IMR-90 (cell line): ENCODE measurements around the gene CMSS1. TPM values are rescaled to one million over a fixed set of nuclear protein-coding genes. Genes with fewer than 3 reads are reported as not detected.

Source experiments
- ATAC-seq: fragments of 200-7000 bp; cut with Tn5 transposase; 2 replicates; pipeline ENCODE4 v1.9.1; 2020; ENCODE audit warnings: low read depth, mild to moderate bottlenecking, moderate library complexity
- BruUV-seq: library from RNA; stranded (reverse); fragments of 400-500 nt; replicated peaks from 2 replicates; lab custom pipeline; 2021; lab: Mats Ljungman, UMichigan
- CTCF ChIA-PET: fragments of 300-600 bp; formaldehyde crosslinking; extraction: SDS; loops from one replicate; lab custom pipeline; 2021; ENCODE audit warnings: antibody characterized with exemption; lab: Yijun Ruan, JAX
- POLR2A ChIA-PET: fragments of 300-600 bp; sonication (Branson Sonifier 250); formaldehyde crosslinking; loops from one replicate; lab custom pipeline; 2022; ENCODE audit warnings: antibody characterized with exemption; ENCODE audit not compliant: unreplicated experiment; lab: Charles Lee
- DNase-seq: peaks from one replicate; pipeline ENCODE4 v3.0.0; 2013
- H2AFZ ChIP-seq: replicated peaks from 2 replicates; pipeline ENCODE3; 2013; ENCODE audit warnings: low read length, mild to moderate bottlenecking; ENCODE audit not compliant: poor library complexity
- H2AK5ac ChIP-seq: 2 replicates; pipeline ENCODE4 v1.6.1; 2013; ENCODE audit warnings: low read depth, low read length, inconsistent platforms
- H2AK9ac ChIP-seq: replicated peaks from 2 replicates; pipeline ENCODE3; 2013; ENCODE audit warnings: mild to moderate bottlenecking, low read depth, low read length, moderate library complexity; ENCODE audit not compliant: poor library complexity
- H2BK120ac ChIP-seq: 2 replicates; pipeline ENCODE4 v1.6.1; 2013; ENCODE audit warnings: low read depth, low read length, inconsistent platforms
- H2BK15ac ChIP-seq: 3 replicates; pipeline ENCODE4 v1.6.1; 2013; ENCODE audit warnings: low read depth, low read length, inconsistent platforms
- H2BK20ac ChIP-seq: 2 replicates; pipeline ENCODE4 v1.6.1; 2013; ENCODE audit warnings: low read depth, mild to moderate bottlenecking, inconsistent platforms, low read length, moderate library complexity
- H2BK5ac ChIP-seq: 2 replicates; pipeline ENCODE4 v1.6.1; 2013; ENCODE audit warnings: mild to moderate bottlenecking, low read depth, low read length, inconsistent platforms; ENCODE audit not compliant: poor library complexity, severe bottlenecking
- H3K14ac ChIP-seq: replicated peaks from 2 replicates; pipeline ENCODE4 v1.6.1; 2013; ENCODE audit warnings: low read depth, low read length, inconsistent platforms
- H3K18ac ChIP-seq: 2 replicates; pipeline ENCODE4 v1.6.1; 2013; ENCODE audit warnings: low read depth, low read length, control low read depth
- H3K23ac ChIP-seq: 2 replicates; pipeline ENCODE4 v1.6.1; 2013; ENCODE audit warnings: low read depth, low read length, inconsistent platforms
- H3K27ac ChIP-seq: 2 replicates; pipeline ENCODE4 v1.5.1; 2013; ENCODE audit warnings: mild to moderate bottlenecking, control low read depth, low read length; ENCODE audit not compliant: insufficient read depth
- H3K27me3 ChIP-seq: 2 replicates; pipeline ENCODE4 v1.6.1; 2013; ENCODE audit warnings: low read length; ENCODE audit not compliant: control insufficient read depth, insufficient read depth
- H3K36me3 ChIP-seq: 2 replicates; pipeline ENCODE4 v1.6.1; 2013; ENCODE audit warnings: low read length, mixed read lengths; ENCODE audit not compliant: control insufficient read depth, insufficient read depth
- H3K4ac ChIP-seq: 2 replicates; pipeline ENCODE4 v1.6.1; 2013; ENCODE audit warnings: low read depth, low read length, inconsistent platforms
- H3K4me1 ChIP-seq: 2 replicates; pipeline ENCODE4 v1.6.1; 2013; ENCODE audit warnings: low read length, mixed read lengths; ENCODE audit not compliant: control insufficient read depth, insufficient read depth
- H3K4me2 ChIP-seq: 2 replicates; pipeline ENCODE4 v1.6.1; 2013; ENCODE audit warnings: low read depth, mild to moderate bottlenecking, control low read depth, low read length, moderate library complexity
- H3K4me3 ChIP-seq: 2 replicates; pipeline ENCODE4 v1.5.1; 2013; ENCODE audit warnings: low read depth, mild to moderate bottlenecking, control low read depth, low read length, moderate library complexity; ENCODE audit not compliant: insufficient read depth
- H3K56ac ChIP-seq: 2 replicates; pipeline ENCODE4 v1.6.1; 2013; ENCODE audit warnings: low read length, inconsistent platforms; ENCODE audit not compliant: insufficient read depth; ENCODE audit errors: extremely low read depth
- H3K79me1 ChIP-seq, 2 experiments: 2 replicates each; pipeline ENCODE4 v1.6.1; 2013; ENCODE audit warnings: low read length in 2 of 2, inconsistent platforms in 1 of 2, low read depth in 1 of 2
- H3K9ac ChIP-seq: 2 replicates; pipeline ENCODE4 v1.6.1; 2013; ENCODE audit warnings: low read depth, low read length, control low read depth
- H3K9me1 ChIP-seq: 2 replicates; pipeline ENCODE4 v1.6.1; 2013; ENCODE audit warnings: low read length, inconsistent platforms; ENCODE audit not compliant: insufficient read depth
- H3K9me3 ChIP-seq: 2 replicates; pipeline ENCODE4 v1.6.1; 2013; ENCODE audit warnings: low read length; ENCODE audit not compliant: control insufficient read depth, insufficient read depth
- H4K20me1 ChIP-seq: 2 replicates; pipeline ENCODE4 v1.6.1; 2013; ENCODE audit warnings: low read length, inconsistent platforms; ENCODE audit not compliant: insufficient read depth
- H4K5ac ChIP-seq: 2 replicates; pipeline ENCODE4 v1.6.1; 2013; ENCODE audit warnings: mild to moderate bottlenecking, low read depth, low read length, control low read depth
- H4K8ac ChIP-seq, 2 experiments: 2 replicates each; pipeline ENCODE4 v1.6.1; 2013; ENCODE audit warnings: low read depth in 2 of 2, low read length in 2 of 2, control low read depth in 1 of 2, inconsistent platforms in 1 of 2
- H4K91ac ChIP-seq: 2 replicates; pipeline ENCODE4 v1.6.1; 2013; ENCODE audit warnings: low read depth, low read length, inconsistent platforms; ENCODE audit not compliant: insufficient read depth
- BHLHE40 ChIP-seq: fragments of 150-350 bp; IDR thresholded peaks from 2 replicates; pipeline ENCODE4 v1.6.1; 2016; ENCODE audit warnings: mild to moderate bottlenecking, low read depth, low read length
- CTCF ChIP-seq: conservative IDR thresholded peaks from 2 replicates; pipeline ENCODE4 v1.5.1; 2012; ENCODE audit warnings: mild to moderate bottlenecking, low read depth, low read length, improper control_type of control experiment
- MAFK ChIP-seq: IDR thresholded peaks from 2 replicates; pipeline ENCODE4 v1.6.1; 2012; ENCODE audit warnings: low read depth, low read length, improper control_type of control experiment
- MXI1 ChIP-seq: IDR thresholded peaks from 2 replicates; pipeline ENCODE4 v1.6.1; 2012; ENCODE audit warnings: low read depth, mild to moderate bottlenecking, low read length, moderate library complexity, borderline replicate concordance
- RCOR1 ChIP-seq: IDR thresholded peaks from 2 replicates; pipeline ENCODE4 v1.6.1; 2012; ENCODE audit warnings: mild to moderate bottlenecking, low read length, improper control_type of control experiment; ENCODE audit not compliant: insufficient replicate concordance
- USF2 ChIP-seq: fragments of 150-350 bp; IDR thresholded peaks from 2 replicates; pipeline ENCODE4 v1.6.1; 2017; ENCODE audit warnings: mild to moderate bottlenecking, antibody characterized with exemption, low read length, low read depth
- WGBS, 2 experiments: methylation state at CpG; one replicate each; pipeline versions ENCODE4 v1.1.5 to v1.1.7; 2013; ENCODE audit warnings: missing lambda C conversion rate in 2 of 2; ENCODE audit not compliant: insufficient read length in 1 of 2; ENCODE audit errors: extremely low coverage in 2 of 2; 5-methylcytosine and 5-hydroxymethylcytosine counted together
- dilution Hi-C: fragments of 300-500 bp; cut with HindIII; formaldehyde crosslinking; loops from one replicate; pipeline ENCODE4 v1.14.3; 2018; ENCODE audit warnings: low sequenced_read_pairs; ENCODE audit not compliant: unreplicated experiment
- in situ Hi-C: fragments of 300-500 bp; cut with MboI; formaldehyde crosslinking; loops from 3 replicates; pipeline ENCODE4 v1.14.3; 2019; ENCODE audit warnings: low sequenced_read_pairs, inconsistent platforms, mixed read lengths
- intact Hi-C: fragments of 100-400 bp; cut with micrococcal nuclease; formaldehyde crosslinking; loops from 2 replicates; pipeline ENCODE4 v1.10.0; 2022
- polyA plus RNA-seq, 3 experiments: library from polyadenylated mRNA; depleted of rRNA; stranded (reverse); fragments of >200 nt; gene quantifications; 2 replicates each; pipeline ENCODE4 v1.2.3, GENCODE V29; 2012; ENCODE audit warnings: low replicate concordance in 1 of 3
- total RNA-seq: library from RNA; depleted of rRNA; stranded (reverse); fragments of >200 nt; gene quantifications from 2 replicates; pipeline ENCODE4 v1.2.3, GENCODE V29; 2012

Gene CMSS1
- total and polyA plus RNA-seq, 2 of the 4 experiments (the other 2 are of a cell fraction), result 12.5 to 13.6 TPM

DNA sequence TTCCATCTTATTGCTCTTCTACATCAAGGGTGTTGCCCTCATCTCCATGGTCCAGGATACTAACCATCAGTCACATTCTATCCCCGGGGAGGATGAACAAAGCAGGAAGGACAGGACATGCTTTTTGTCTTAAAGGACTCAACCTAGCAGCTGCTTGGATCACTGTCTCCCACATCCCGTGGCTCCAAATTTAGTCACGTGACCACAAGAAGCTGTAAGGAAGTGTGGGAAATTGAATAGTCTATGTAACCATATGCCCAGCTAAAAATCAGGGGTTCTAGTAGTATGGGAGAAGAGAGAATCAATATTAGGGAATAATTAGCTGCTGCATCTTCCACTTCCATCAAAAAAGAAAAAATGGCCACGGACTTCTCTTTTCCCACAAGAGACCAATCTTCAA, 18.2 kb upstream of the CMSS1 start:
- Histone ChIP-seq H3K18ac (no peak overlapping the region), H3K27ac (no peak overlapping the region), H3K56ac (no peak overlapping the region), H3K27me3 (no peaks in the 10 kb centered on the region), H2BK120ac (no peak overlapping the region), H4K91ac (no peak overlapping the region), H2BK5ac (no peak overlapping the region), H3K9me3 (no peaks in the 10 kb centered on the region), H2AK5ac (no peak overlapping the region), H3K4me1 (no peaks in the 10 kb centered on the region), H4K8ac (no peak overlapping the region), H3K36me3 (peaks cover 3% of the 10 kb centered on the region; the same call in 1 of the 2 replicates), H2AFZ (no peak overlapping the region), H2BK20ac (no peak overlapping the region), H2AK9ac (no peak overlapping the region), H3K4me3 (no peak overlapping the region), H3K4me2 (no peak overlapping the region), H3K14ac (no peak overlapping the region), H3K23ac (no peak overlapping the region), H3K9ac (no peak overlapping the region), H3K9me1 (no peaks in the 10 kb centered on the region), H3K4ac (no peak overlapping the region), H2BK15ac (no peak overlapping the region), H4K5ac (no peak overlapping the region), H4K20me1 (no peaks in the 10 kb centered on the region), H3K79me1 (no peaks in the 10 kb centered on the region)
- TF ChIP-seq USF2 (no peak), MXI1 (no peak), RCOR1 (no peak), BHLHE40 (no peak), CTCF (no peak), MAFK (no peak)
- intact Hi-C loops (no loop called here), dilution Hi-C loops (no loop called here), in situ Hi-C loops (loop anchor here (10.0 kb wide), 1 partner anchor 775 kb away; no protein-coding TSS in a partner anchor)
- no TSS peak for BruUV-seq
- no peak for DNase-seq
- WGBS, 2 experiments, result no CpG with 5 or more reads among the region's 4 CpGs
- no peak for ATAC-seq
- ChIA-PET CTCF (no interaction called here), POLR2A (no interaction called here)
